Prostate gland (tissue), 2 donors: ENCODE results near the gene TEX2.

Experiments
- POLR2A ChIP-seq: fragments of 450-650 bp; IDR thresholded peaks from one replicate; pipeline ENCODE4 v1.6.1; 2016; ENCODE audit warnings: antibody characterized with exemption, mild to moderate bottlenecking
- POLR2AphosphoS5 ChIP-seq: sonication (generic); formaldehyde crosslinking; IDR thresholded peaks from one replicate; pipeline ENCODE4 v1.6.1; 2017; ENCODE audit warnings: antibody characterized with exemption
- TF ChIP-seq, protein P1 (sequence below), 4 experiments: fragments of 200-600 bp in 2 of 4; fragments of 450-650 bp in 2 of 4; sonication (generic) in 2 of 4; IDR thresholded peaks; 1 replicate in 3 of 4; 2 replicates in 1 of 4; pipeline ENCODE4 v1.5.1; 2016 to 2019; ENCODE audit warnings: antibody characterized with exemption in 4 of 4, mild to moderate bottlenecking in 2 of 4, moderate library complexity in 2 of 4

DNA sequence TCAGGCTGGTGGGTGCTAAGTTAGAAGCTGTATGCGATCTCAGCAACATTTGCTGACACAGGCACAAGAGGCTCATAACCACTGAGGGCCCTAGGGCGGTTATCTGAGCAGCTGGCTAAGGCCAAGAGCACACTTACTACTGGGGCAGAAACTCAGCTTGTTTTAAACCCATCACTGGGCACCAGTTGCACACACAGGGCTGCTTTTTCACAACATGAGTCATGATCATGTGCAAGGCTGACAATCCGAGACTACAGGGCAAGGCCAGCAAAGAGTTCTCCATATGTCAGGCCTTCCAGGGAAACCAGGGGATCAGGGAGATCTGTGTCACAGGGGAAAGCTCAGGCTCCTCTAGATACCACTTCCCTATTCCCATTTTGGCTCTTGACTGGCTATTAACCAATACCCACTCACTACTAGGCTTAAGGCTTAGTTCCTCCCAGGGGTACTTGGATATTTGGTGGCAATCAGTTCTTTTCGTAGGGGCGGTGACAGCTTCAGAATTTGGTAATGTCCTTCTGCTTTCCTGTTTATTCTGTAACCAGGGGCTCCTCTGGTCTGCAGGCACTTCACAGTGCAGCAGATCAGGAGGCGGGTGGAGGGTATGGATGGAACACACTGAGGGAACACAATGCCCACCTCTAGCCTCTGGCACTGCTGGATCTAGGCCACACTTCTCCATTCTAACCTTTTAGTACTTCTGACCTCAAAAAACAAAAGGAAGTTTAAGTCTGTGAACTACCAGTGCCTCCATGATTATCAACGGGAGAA lies 88.2 kb downstream of the TEX2 start:
- TF ChIP-seq POLR2AphosphoS5 (no peak), POLR2A (no peak)
- TF ChIP-seq, protein P1, sequence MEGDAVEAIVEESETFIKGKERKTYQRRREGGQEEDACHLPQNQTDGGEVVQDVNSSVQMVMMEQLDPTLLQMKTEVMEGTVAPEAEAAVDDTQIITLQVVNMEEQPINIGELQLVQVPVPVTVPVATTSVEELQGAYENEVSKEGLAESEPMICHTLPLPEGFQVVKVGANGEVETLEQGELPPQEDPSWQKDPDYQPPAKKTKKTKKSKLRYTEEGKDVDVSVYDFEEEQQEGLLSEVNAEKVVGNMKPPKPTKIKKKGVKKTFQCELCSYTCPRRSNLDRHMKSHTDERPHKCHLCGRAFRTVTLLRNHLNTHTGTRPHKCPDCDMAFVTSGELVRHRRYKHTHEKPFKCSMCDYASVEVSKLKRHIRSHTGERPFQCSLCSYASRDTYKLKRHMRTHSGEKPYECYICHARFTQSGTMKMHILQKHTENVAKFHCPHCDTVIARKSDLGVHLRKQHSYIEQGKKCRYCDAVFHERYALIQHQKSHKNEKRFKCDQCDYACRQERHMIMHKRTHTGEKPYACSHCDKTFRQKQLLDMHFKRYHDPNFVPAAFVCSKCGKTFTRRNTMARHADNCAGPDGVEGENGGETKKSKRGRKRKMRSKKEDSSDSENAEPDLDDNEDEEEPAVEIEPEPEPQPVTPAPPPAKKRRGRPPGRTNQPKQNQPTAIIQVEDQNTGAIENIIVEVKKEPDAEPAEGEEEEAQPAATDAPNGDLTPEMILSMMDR (IDR thresholded peaks at IDR 0.05): no peak
